ENCODE data around the gene C9orf85.

DNA sequence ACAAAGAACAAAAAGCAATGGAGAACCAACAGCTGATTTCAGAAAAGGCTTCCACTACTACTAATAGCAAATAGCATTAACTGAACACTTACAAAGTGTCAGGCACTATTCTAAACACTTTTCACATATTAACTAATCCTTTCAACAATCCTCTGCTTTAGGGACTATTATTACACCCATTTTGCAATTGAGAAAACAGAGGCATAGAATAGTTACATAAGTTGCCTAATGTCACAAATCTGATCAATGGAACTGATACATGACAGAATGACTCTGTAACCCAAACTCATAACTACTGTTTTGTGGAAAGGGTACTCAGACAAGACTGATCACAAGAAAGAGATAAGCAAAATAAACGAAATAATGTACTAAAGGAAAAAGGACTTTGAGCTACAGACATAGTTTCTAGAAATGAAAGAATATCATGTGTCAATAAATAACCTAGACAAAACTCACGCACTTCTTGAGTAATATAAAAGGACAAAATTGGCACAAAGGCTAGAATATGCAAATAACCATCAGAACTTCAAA lies 31.7 kb upstream of the C9orf85 start:
- TF ChIP-seq, protein P1, sequence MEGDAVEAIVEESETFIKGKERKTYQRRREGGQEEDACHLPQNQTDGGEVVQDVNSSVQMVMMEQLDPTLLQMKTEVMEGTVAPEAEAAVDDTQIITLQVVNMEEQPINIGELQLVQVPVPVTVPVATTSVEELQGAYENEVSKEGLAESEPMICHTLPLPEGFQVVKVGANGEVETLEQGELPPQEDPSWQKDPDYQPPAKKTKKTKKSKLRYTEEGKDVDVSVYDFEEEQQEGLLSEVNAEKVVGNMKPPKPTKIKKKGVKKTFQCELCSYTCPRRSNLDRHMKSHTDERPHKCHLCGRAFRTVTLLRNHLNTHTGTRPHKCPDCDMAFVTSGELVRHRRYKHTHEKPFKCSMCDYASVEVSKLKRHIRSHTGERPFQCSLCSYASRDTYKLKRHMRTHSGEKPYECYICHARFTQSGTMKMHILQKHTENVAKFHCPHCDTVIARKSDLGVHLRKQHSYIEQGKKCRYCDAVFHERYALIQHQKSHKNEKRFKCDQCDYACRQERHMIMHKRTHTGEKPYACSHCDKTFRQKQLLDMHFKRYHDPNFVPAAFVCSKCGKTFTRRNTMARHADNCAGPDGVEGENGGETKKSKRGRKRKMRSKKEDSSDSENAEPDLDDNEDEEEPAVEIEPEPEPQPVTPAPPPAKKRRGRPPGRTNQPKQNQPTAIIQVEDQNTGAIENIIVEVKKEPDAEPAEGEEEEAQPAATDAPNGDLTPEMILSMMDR (IDR thresholded peaks at IDR 0.05), result no peak
- TF ChIP-seq EP300 (IDR thresholded peaks at IDR 0.05), result no peak
